Left renal pelvis (tissue), 4 donors: ENCODE results near the gene CPA4. TPM values are rescaled to one million over a fixed set of nuclear protein-coding genes. Genes with fewer than 3 reads are reported as not detected.

Source experiments
- DNase-seq, 4 donors: peaks; one replicate each; pipeline ENCODE4 v3.0.0-alpha.2; 2013; ENCODE audit warnings: low read depth in 4 of 4, low spot score in 3 of 4
- polyA plus RNA-seq, 4 donors: library from polyadenylated mRNA; unstranded; fragments of 120-200 nt; gene quantifications; one replicate each; pipeline ENCODE4 v1.2.1, GENCODE V29; 2013; ENCODE audit not compliant: insufficient read length in 4 of 4

The CPA4 gene
- polyA plus RNA-seq, 4 donors: 0.32 to 1.5 (median 0.36) TPM

DNA sequence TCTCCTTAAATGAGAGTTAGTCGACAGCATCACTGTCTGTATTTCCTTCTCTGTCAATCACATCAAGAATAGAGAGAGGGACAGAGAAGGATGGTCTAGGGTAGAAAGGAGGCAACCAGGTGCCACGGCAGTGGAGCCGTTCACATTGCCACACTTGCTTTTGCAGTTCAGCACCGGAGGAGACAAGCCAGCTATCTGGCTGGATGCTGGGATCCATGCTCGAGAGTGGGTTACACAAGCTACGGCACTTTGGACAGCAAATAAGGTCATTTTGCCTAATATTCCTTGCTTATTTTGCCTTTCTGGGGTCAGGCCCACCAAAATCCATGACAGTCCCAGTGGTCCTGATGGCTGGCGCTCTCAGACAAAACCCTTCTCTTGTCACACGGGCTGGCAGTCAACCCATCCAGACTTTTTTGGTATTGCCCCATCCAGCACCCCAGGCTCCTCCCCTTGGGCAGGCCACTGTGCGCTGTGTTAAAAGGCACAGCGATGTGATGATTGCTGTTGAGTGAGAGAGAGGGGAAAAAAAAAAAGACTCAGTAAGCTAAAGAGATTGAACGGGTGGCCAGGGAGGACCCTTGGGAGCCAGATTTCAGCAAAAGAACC is 17.9 kb upstream of the CPA4 start:
- no peak for DNase-seq

DNA sequence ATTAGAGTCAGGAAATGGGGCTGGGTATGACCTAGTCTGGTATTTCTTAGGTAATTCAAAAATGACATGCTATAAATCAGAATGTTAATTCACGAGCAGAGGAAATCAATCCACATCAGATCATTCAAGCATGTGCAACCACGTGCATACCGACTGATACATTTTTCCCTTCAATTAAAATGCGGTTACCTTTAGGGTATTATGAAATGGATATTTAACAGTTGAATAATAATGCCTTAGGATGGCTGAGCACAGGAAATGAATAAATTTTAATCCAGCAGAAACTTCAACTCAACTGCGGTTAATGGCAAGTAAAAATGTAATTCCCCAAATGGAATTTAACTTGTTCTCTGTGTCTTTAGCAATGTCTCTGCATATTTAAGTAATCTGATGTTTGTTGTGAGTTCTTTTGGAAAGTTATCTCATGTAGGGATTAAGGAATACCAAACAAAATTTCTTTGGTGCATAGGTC is 17.1 kb upstream of the CPA4 start:
- DNase-seq: no peak

DNA sequence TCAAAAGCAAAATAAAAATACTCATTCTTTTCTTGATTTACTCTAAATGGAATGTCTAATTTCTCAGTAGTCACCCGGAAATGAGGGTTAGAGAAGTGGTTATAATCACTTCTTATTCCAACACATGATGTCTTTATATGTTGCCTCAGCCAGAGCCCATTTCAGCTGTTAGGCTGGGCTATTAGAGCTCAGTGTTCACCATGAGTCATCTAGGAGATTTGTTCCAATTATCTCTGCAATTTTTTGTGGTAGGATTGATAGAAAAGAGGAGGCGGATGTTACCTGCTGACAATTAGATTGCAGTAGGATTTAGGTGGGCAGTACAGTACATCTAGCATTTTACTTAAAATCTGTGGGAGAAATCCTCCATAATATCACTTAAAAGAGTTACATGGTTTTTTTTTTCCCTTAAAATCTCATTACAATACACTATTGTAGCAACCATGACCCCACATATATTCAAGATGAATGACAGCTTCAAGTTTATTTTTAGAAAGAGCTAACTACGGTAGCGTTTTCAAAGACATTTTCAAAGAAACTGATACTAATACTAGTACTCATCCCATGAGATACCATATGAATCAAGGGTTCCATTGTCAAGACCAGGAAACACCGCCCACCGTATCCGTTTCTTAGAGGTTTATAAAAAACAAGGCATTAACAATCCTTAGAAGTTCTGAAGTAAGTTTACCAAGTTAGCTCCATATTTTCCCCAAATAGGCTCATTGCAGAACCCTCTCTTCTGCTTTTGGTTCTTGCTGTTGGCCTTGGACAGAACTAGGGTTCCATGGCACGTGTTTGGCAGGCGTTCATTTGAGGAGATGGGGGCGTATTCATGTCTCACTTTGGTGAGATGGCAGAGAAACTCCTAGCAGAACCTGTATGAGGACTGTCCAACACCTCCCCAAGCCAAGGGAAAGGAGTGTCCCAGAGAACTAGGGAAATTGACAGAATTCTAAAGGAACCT is 15.9 kb upstream of the CPA4 start:
- no peak for DNase-seq

DNA sequence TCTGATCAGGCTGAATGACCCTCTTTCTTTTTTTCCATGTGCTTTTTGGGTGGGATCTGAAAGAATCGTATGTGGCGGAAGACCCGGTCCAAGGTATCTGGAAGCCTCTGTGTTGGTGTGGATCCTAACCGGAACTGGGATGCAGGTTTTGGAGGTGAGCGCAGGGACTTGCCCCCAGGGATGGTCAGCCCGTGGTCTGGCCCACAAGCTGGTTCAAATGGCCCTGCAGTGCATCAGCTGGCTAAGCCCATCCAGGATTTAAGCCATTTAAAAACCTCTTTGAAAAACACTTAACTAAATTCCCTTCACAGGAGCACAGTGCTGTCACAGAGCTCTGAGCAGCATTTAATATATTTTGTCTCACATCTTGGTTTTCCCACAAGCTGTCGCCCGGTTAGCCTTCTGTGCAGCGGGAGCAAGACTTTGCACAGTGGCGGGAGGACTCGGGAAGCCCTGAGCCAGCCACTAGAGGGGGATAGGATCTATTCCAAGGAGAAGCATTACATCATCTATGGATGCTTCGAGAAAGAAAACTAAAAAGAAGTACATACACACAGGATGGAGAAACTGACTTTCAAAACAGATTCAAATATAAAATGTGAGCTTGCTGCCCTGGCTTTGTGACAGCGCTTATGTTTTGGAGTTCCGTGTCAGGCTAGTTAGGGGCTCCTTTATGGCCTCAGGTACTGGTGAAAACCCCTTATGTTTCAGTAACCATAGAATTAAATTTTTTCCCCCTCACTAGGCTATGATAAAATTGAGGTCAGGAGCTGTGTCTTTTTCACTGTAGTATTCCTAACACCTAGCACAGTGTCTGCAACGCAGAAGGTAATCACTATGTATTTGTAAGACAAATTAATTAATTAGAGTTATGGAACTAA is 15.0 kb upstream of the CPA4 start:
- peak; percentile 74 to 77 (median 76) for DNase-seq

DNA sequence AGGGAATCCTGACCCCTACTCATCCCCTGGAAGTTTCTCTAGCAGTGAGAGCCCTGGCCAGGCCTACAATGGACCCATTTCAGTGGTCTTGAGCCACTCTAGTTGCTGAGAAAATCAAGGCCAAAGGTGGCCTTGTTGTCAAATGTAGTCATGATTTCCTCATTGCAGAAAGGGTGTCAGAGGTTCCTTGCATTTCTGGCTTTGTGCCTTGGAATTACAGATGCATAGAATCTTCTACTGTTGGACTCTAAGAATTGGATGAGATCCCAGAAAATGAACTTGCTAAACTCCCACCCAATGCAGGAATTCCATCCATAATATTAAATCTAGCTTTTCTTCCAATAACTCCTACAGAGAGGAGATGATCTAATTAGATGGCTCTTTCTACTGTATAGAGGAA is 14.1 kb upstream of the CPA4 start:
- peak in 1 of 4 donors; percentile 66 for DNase-seq

DNA sequence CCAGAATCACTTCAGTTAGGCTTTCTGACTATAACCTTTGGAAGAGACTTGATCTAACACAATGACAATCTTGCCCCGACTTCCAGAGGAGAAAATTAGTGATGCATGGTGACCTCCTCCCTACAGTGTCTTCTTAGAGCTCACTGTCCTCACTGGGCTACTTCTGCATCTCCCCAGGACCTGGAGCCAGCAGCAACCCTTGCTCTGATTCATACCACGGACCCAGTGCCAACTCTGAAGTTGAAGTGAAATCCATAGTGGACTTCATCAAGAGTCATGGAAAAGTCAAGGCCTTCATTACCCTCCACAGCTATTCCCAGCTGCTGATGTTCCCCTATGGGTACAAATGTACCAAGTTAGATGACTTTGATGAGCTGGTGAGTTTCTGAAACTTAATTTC is 13.7 kb upstream of the CPA4 start:
- DNase-seq: no peak

DNA sequence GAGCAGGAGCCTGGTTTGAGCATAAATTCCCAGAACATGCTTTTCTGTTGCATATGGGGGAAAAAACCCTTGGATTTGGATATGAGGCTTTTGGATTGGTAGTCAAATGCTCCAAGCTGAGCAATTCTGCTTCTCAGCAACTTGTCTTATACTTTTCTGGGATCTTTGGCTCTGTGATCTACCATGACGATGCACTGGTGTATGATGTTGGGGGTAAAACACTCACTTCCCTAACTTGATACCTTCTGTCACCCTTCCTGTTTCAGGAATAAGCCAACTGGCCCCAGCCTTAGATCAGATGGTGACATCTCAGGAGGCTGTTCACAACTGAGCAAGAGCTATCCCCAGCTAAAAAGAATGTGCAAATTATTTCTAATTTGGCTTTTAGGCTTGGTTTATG is 13.1 kb upstream of the CPA4 start:
- DNase-seq: no peak

DNA sequence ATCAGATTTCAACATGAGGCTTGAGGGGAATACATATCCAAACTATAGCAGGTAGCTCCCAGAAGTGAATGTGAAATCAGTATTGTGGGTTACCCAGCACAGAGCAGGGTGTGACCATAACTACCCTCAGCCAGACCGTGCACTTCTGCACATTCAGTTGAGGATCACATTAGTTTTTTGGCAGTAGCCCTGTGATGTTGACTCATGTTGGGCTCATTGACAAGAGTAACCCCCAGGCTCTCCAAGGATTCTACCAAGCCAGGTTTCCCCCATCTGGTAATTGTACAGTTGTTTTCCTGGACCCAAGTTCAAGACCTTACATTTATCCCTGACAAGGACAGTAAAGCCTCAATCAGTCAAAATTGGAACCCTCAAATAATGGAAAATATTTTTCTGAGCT is 11.7 kb upstream of the CPA4 start:
- DNase-seq: no peak

DNA sequence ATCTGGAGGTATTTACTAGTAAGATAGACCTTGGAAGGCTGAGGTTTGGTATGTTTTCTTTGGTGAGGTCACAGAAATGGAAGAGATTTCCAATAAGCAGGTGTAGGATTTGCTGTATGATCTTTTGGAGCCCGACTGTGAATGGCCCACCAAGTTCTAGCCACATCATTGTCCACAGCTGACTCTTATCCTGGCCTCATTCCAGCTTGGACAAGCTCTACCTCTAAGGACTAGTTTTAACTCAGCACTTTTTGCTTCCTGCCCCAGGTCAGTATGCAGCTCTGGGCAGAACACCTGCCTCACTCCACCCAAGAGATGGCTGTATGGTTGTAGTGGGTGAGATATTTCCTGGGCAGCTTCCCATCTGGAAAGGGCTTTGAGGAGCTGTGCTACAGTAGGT is 6.1 kb upstream of the CPA4 start:
- no peak for DNase-seq

DNA sequence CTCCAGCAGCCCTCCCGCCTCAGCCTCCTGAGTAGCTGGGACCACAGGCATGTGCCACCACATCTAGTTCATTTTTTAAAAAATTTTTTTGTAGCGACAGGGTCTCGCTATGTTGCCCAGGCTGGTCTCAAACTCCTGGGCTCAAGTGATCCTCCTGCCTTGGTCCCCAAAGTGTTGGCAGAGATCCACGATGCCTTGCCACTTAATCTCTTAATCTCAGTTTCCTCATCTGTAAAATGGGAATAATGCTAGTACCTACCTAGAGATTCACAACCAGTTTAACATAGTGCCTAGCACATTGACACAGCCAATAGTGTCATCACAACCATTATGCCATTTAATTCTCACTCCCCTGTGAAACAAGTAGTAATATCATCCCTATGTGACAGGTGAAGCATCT is 4.8 kb upstream of the CPA4 start:
- no peak for DNase-seq

DNA sequence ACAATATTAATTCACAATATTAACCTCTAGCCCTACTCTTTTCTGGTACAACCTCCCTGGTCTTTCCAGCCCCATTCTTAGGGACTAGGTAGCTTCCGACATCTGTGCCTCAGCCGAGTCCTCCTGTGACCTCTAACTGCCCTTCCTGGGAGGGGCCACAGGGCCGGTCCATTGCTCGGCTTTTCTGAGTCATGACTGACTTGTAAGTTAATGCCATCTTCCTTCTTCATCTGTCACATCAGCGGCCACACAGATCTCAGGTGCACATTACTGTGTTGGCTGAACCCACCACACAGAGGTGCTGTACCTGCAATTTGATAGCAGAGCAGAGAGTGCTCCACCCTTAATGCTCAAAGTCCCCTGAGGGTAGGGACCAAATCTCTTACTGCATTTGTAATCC is 4.1 kb upstream of the CPA4 start:
- DNase-seq: no peak

DNA sequence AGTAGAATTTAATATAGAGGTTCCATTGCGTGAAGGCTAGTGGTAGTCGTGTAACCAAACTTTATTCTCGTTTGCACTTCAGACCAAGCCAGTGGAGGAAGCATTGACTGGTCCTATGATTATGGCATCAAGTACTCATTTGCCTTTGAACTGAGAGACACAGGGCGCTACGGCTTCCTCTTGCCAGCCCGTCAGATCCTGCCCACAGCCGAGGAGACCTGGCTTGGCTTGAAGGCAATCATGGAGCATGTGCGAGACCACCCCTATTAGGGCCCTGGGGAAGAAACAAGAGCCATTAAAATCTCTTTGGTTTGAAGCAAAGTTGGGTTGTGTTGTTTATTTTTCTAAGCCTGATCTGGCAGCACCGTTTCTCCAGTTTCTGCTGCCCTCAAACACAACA is 3.5 kb upstream of the CPA4 start:
- no peak for DNase-seq

DNA sequence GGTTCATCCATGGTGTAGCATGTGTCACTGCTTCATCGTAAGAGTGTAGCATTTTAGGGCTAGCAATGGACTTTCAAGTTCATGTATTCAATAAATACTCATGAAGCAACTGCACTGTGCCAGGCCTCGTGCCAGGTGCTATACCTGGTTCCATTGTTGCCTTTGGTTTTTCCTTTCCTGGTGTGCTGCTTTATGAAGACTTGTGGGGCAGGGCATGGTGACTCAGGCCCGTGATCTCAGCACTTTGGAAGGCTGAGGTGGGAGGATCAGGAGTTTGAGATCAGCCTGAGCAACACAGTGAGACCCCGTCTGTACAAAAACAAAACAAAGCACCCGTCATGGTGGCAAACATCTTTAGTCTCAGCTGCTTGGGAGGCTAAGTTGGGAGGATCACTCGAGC is 2.2 kb upstream of the CPA4 start:
- no peak for DNase-seq

DNA sequence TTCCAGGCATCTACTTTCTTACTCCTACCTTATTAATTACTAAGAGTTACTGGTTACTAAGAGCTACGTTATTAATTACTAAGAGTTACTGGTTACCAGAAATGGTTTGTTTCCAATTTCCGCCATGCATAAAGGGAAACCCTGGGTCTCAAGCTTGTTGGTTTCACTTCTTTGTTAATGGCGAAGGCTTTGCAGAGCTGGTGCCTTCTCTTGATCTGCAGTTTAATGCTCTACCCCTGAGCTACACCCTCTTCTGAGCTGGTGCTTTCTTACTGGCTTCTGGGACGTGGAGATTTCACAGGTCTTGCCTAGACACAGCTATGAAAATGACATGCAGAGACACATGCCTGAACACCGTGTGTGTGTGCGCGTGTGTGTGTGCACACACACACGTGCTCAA is 560 bp downstream of the CPA4 start:
- no peak for DNase-seq

DNA sequence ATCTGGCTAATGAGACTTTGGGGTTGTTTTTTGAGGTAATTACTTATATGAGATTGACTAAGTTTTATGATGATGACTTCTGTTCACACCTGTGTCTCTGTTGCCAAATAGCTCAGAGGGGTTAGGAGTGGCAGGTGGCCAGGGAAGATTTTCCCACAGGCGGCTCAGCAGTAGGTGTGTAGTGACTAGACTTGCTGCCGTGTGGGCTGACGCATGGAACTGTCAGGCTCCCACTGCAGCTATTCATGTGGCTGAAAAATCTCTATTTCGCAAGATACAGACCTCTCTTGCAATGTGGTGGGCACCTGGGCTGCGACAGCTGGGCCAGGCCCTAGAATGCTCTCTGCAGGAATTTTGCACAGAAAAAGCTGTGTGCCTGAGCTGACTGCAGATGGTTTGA is 1.4 kb downstream of the CPA4 start:
- no peak for DNase-seq

DNA sequence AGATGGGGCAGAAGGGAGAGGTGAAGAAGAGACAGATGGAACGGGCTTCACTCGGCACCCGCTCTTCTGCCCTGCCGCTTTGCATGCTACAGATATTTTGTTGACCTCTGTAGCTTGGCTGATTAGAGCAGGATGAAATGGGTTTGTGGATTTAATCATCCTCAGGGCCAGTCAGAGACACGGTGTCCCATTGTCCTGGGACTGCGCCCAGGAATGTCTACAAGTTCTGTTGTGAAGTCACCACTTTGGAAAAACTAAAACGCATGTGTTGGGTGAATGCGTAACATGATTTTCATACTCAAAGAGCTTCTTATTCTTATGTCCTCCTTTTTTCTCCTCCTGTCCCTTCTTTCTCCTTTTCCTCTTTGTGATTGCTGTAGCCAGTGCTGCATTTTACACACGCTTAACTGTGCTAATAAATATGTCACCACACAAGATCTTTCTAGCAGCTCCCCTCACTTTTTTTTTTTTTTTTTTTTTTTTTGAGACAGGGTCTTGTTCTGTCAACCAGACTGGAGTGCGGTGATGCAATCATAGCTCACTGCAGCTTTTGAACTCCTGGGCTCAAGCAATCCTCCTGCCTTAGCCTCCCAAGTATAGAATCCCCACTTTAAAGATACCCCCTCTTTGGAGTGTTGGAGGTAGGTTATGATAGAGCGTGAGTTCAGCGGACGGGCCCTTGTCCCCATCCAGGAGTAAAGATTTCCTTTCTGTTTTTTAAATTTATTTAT is 3.4 kb downstream of the CPA4 start:
- no peak for DNase-seq

DNA sequence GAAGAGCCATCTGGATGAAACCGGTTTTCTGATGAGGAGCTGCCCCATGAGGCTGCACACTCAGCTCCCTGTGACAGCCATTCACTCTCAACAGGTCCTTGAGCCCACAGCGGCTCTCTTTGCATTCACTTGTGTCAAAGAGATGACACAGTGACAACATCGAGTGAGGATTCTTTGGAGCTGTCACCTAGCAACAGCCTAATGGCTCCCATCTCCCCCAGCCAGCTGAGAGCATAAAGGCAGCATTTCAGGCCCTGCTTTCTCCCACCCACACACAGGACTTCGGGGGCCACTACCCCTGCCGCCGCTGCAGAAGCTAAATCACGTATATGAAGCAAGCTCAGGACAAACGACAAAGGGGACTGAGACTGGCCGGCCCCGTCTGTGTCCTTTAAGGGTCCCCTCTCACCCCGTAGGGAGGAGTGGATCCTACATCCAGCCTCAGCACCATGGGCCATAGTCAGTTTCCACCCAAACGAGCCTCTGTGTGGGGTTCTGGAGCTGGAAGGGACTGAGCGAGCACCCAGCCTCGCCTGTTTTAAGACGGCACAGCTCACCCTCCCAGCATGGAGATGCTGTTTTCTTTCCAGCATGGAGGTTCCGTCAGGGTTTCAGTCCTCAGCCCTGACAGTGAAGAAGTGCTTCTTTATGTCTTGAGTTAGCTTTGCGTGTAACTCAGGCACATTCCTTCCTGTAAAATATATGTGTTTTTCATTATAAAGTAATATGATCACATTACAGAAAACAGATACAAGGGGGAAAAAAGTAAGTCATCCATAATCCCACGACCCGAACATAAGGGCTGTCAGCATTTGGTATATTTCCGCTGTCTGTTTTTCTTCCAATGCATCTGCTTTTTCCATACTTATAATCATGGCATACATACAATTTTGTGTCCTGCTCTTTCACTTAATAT is 4.9 kb downstream of the CPA4 start:
- DNase-seq: no peak

DNA sequence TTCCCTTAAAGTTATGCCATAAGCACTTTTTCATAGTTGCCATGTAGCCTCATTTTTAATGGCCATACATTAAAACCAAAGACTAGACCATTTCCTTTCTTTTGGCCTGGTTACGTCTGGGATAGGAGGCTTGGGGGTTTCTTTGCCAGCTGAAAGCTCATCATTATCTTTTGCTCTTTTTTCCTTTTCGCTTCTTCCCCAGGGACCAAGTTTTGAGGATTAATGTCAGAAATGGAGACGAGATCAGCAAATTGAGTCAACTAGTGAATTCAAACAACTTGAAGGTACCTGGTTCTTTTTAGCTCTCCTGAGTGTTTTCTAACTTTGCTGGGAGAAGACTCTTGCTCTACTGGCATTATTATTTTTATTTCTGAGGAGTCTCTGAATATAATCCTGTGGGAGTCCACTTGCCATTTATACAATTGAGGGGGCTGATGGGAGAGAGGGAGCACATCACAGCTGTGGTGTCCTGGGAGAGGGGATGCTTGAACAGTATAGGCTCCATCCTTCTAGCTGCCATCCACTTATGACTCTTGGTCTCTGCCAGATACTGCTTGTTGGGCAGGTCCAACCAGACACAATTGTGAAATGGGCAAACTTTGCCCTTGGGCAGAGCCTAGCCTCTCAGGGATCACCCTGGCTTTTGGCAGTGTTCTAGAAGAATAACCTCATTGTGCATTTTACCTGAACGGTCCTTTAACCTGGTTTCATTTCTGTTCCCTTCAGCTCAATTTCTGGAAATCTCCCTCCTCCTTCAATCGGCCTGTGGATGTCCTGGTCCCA is 5.8 kb downstream of the CPA4 start:
- DNase-seq: no peak

DNA sequence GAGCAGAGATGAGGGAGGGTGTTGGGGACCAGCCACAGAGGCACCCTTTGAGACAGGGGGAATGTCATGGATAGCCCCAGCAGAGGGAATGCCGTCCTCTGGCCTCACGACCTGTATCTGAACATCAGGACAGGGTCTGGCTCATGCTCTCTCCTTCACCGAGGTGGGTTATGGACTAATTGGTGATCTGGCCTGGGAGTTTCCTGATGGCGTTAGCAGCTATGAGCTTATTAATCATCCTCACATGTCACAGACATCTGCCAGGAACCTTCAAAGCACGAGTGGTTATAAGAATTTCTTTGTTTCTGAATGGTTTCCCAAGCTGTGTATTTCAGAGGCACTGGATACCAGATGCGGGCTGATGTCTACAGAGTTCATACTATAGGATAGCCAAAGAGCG is 6.9 kb downstream of the CPA4 start:
- no peak for DNase-seq
